HG03095 (cell line): Measurements from ENCODE around the gene WNT3.

ENCODE experiments used
- ATAC-seq: cut with Tn5 transposase; IDR thresholded peaks from one replicate; pipeline ENCODE4 v1.9.1; 2021; ENCODE audit warnings: moderate library complexity; ENCODE audit not compliant: unreplicated experiment

Gene WNT3

DNA sequence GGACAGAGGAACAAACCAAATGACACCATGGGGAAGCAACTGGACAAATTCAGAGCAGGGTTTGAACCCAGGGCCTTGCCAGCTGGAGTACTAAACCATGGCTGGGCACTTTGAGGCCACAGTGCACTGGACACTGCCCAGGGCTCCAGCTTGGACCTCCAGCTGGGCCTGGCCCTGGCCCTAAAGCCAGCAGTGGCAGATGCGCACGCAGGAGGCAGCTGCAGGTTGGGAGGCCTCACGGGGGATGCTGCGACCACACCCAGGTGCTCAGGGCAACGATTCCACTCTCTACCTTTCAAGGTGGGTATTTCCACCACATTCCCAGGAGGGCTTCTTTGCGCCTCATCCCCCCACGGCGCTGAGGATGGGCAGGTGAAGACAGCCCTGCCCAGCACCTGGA, 28.9 kb downstream of the WNT3 start:
- ATAC-seq, result no peak

DNA sequence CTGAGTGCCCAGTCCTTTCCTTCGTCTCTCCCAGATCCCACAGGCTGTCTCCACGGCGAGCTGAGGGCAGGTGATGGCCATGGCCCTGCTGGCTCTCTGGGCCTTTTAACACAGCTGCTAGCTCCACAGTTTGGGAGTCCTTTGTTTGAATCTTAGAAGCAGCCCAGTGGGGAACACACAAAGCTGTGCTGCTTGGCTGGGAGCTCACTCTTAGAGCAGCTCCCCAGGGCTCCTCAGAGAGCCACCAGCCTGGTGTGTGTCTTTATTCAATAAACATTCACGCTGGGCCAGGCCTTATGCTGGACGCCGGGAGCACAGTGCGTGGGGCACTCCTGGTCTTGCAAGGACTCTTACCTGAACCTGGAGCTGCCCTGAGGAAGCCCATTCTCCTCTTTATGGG, 29.7 kb downstream of the WNT3 start:
- ATAC-seq, result no peak

DNA sequence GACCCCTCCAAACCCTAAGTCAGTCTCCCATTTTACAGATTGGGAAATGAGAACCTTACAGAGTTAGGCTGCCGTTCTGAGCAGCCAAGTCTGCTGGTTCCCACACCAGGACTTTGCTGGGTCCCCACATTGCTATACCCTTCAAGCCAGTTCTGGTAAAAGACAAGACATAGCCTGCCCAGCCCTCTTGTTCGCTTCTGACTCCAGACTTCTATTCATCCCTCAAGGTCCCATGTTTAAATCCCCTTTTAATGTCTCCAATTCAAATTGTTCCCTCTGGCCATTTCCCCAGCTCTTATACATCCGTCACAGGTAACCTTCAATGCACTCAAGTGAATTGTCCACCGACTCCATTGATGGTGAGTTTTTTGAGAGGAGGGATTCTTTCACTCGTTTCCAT, 30.2 kb downstream of the WNT3 start:
- no peak for ATAC-seq

DNA sequence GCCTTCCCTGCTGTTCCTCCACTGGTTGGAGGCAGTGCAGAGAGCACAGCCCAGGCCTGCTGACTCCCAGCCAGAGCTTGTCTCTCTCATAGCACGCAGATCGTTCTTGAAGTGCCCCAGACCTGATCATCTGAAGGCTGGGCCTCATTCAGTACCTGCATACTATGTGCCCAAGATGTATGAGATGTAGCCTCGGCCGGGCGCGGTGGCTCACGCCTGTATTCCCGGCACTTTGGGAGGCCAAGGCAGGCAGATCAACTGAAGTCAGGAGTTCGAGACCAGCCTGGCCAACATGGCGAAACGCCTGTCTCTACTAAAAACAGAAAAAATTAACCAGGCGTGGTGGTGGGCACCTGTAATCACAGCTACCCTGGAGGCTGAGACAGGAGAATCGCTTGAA, 31.0 kb downstream of the WNT3 start:
- no peak for ATAC-seq

DNA sequence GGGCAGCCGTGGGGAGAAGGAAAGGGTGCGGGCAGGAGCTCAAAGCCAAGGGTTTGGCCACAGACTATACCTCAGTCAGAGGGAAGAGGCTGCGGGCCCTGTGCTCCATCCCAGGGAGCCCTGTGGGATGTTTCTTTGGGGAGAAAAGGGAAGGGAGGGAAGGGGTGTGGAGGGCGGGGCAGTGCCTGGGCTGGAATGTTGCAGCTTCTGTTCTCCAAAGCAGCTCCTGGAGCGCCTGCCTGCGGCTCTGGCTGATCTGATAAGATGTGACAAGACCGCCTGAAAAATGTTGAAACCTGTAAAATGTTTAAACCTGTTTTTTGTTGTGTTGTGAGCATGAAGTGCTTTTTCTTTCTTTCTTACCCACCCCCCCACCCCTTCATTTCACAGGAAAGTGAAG, 32.8 kb downstream of the WNT3 start:
- ATAC-seq, result no peak

DNA sequence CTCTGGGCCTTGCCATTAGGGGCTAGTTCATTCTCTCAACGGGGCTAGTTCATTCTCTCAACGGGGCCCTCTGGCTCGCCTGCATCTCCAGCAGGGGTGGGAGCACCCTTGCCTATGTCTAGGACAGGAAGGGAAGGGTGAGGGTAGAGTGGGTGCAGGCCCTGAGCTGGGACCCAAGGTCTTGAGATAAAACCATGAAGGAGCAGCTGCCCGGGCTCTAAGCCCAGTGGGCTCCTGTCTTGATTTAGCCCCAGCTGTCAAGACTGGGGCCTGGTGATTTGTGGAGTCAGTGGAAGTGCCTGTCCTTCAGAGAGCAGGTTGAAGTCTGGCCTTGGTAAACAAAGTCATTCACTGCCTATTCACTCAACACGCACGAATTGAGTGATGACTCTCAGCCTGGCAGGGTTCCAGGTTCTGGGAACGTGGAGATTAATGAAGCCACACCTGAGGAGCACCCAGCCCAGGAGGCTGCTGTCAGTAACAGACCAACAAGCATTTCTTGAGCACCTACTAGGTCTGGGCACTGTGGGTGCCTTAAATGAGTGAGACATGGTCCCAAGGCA, 35.4 kb downstream of the WNT3 start:
- ATAC-seq, result no peak

DNA sequence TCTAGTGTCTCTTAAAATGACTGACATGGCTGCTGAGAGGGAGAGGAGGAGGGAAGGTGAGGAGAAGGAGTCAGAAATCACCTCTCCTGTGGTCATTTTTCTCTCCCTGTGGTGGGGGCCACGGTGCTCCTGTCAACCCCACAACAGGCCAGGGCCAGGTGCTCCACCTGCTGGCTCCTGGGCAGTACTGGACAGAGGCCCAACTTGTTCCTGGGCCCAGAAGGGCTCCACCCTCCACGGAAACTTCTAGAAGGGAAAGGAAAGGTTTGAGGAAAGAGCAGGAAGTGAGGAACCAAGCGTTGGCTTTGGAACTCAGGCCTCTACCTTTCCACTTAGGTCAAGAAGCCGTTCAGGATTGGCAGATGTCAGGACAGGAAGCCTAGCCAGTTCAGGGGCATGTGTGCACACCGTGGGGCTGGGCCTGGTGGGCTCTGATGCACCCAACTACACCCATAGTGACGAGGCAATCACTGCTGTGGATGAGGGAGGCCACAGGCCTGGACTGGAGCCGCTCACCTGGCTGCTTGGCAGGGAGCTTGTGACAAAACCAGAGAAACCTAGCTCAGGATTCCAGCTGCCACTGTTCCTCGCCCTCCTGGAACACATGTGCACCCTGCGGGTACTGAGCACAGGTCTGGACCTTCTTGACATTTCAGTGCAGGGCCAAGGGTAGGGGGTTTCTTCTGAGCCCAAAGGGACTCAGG, 36.1 kb downstream of the WNT3 start:
- ATAC-seq, result no peak

DNA sequence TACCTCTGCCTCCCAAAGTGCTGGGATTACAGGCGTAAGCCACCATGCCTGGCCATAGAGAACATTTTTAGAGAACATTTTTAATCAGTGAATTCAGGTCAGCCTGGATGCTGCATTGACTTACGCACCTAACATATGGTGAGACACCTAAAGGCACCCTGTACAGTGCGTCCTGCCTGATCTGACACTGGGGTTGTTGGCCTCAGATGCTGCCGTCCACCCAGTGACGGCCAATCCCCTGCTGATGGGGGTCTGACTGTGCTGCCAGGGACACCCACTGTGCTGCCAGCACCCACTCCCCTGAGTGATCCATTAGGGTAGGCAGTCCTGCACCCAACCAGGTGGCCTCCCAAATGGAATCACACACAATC, 38.5 kb downstream of the WNT3 start:
- no peak for ATAC-seq

DNA sequence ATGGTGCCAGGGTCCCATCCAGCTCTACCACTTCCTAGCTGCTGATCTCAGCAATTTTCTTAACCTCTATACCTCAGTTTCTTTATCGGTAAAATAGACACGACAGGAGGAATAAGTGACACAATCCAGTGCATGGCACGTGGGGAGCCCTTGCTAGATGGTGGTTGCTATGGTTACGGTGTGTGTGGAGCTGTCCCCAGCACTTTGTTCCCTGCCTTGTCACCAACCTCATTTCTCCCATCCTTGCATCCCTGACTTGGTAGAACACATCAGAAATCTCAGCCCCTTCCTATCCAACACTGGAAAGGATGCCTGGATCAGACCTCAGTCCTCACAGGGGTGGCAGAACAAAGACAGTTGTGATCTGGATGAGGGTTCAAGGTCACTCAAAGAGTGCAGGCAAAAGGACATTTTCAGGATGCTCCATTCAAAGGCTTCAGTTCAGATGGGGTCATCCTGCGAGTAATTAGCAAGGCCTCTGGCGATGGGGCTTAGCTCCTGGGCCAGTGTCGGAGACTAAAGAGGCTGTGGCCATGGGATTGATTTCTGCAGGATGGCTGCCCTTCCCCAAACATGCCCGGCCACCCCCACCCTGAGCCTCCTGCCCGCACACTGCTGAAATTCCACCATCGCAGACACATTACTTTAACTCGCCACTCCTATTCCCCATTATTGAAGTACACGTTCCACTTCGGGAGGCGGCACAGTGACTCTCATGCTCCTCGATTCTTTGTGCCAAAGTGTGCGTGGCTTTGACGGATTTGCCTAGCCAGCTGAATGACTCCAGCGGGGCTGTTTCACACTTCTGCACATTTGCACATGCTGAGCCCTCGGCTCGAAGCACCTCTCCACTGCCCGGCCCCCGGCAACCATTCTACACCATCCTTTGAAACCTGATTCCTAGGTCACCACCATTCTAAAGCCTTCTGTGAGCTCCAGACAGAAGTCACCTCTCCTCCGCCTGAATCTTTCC, 40.3 kb downstream of the WNT3 start:
- ATAC-seq, result no peak

DNA sequence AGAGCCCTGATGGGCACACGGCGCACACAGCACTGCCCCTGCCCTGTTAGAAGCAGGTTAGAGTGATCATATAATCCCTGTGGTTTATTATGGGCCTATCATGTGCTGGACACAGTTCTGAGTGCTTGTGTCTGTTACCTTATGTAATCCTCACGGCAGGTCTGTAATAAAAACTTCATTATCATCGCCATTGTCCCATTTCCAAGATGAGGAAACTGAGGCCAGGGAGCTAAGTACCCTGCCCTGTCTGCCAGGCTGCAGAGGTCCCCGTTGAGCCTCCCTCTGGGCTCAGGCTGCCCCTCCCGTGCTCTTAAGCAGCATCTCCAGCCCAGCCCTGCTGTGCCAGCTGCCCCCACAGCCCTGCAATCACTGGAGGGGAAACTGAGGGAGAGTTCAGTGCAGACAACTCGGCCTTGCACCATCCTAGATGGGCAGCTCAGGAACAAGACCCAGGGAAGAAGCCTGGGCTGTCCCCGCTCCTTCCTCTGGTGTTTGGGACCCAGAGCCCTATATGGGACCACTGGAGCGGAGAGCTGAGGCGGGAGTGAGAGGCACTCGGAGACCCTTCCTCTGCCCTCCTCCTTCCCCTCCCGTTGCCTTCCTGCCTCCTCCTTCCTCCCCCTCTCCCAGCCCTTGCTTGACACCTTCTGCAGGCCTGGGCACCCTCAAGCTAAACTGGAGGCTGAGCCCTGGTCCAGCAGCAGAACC, 42.0 kb downstream of the WNT3 start:
- no peak for ATAC-seq

DNA sequence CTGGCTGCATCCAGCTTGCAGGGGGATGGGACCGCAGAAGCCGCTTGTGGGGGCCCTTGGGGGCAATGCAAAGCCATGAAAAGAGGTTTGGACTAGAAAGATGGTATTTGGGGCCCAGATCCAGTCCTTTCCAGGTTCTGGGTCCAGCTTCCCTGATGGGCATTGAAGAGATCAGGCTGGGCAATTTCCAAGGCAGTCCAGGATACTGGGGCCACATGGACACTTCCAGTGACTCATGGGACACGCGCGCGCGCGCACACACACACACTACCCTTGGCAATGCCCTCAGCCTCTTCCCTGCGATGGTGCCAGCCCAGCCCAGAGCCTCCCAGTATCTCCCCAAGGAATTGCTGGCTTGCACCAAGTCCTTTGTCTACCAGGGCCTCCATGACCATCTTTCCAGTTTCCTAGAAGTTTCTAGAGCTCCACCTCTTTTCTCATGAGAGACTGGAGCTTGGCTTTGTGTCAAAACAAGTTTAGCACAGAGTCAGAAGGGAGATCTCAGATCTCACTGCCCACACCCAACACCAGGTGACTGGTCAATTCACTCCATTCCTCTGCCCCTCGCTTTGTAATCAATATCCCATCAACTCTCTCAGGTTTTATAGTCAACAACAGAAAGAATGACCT, 44.3 kb downstream of the WNT3 start:
- ATAC-seq, result no peak

DNA sequence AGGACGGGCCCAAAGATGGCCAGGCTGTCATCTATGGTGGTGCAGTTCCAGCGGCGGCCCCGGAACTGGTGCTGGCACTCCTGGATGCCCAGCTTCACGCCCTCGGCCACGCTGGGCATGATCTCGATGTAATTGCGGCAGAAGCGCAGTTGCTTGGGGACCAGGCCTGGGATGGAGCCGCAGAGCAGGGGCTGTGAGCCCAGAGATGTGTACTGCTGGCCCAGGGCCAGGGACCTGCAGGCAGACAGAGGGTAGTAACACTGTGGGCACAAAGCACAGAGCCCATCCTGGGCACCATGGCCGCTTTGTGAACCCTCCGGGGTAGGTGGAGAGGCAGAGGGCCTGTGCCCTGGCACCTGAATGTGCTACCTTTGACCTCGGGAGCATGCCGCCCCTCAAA, 44.8 kb downstream of the WNT3 start:
- no peak for ATAC-seq

DNA sequence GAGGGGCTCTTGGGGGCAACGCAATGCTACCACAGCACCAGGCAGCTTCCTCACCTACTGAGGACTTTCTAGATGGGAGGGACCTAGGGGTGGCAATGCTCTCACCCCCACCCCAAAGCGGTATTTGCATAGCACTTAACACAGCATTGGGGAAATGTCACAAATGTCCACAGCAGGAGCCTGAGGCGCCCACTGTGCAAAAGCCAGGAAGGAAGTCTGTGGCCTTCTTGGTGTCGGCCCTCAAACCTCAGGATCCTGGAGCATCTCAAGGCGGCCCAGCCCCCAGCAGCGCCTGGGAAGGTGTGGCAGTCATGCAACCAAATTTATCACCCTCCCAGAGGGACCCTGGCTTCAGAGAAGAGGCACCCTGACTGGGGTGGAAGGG, 45.3 kb downstream of the WNT3 start:
- no peak for ATAC-seq

DNA sequence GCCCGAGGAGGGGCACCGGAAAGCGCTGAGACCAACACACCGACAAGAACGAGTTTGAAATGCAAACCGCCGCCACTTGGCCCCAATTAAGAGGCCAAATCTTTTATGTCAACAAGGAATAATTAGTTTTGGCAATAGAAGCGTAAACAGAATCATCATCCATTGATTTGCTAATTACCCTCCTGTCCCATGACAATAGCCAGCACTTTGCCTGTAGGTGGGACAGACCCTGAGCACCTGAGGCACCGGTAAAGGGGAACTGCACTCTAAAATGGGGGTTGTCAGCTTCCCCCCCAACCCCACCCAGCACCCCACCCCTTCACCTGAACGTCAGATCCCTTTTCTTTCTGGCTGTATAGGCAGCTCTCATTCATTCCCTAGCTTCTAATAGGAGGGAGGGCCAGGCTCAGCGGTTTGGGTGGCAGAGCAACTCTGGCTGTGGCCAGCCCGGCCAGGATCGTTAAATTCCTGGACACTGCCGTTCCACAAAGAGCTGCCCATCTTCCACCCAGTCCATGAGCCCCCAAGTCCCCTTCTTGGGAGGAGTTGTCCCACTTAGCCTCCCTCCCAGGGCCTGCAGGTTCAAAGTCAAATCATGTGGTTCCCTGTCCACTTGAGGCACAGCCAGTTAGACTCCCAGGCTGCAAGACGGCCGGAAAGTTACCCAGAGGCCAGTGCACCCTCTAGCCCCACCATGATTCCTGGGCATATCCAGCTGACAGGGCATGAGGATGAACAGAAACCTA, 45.8 kb downstream of the WNT3 start:
- ATAC-seq, result no peak

DNA sequence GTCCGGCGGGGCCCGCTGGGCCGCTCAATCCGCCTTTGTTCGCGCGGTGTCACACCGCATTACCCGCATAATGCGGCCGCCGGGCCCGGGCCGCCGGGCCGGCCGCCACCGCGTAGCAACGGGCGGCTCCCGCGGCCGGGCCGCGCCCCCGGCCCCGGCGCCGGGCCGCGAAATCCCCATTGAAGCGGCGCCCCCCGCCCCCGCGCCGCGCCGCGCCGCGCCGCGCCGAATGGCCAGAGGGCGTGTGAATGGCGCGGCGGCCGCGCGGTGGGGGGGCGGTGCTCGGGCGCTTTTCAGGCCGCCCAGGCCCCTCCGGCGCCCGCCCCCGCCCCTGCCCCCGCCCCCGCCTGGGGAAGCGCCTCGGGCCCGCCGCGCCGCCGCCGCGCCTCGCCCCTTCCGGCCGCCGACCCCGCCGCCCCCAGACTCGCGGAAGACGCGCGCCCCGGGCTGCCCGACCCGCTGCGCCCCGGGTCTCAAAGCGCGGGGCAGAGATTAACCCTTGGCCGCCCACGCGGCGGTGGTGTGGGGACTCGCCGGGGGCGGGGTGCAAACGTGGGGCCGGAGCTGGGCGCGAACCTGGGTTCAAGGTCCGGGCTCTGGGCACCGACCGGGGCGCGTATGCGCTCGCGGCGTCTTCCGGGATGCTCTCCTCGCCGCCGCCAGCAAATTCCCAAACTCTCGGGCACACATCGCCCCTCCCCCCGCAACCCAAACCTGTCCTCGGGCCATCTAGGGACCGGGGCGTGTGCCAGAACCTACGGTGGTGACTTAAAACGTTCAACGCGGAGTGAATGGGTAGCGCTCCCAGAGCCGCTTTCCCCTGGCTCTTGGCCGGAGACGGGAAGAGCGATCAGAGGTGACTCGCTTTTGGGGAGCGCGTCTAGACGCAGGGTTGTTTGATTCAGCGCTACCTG, 46.7 kb downstream of the WNT3 start:
- no peak for ATAC-seq

DNA sequence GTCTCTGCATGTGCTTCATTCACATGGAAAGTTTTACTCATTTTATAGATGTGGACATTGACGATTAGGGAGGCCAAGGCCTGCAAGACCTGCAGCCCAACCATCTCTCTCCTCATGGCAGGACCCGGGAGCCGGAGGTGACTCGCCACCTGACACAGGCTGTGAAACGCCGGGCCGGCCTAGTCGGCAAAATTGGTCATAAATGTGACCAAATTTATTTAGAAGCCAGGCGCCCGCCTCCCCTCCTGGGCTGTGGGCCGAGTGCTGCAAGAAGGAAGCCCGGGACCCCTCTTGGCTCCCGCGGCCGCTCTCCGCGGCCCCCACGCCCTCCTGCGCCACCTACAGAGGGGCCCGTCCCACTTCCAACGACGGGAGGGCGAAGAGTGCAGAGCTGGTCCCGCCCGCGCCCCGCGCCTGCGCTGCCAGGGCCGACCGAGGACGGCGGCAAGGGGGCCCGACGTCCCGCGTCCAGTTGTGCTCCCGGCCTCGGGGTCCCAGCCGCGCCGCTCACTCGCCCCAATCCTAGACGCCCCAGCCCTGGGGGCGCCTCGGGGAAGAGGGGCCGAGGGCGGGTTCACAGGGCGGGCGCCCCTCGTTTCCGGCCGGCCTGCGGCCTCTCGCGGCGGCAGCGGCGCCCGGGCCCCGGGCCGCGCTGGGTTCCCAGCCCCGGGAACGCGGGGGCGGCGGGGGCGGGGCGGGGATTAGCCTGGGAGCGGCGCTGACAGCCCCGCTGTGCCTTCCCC, 47.5 kb downstream of the WNT3 start:
- ATAC-seq, result no peak

DNA sequence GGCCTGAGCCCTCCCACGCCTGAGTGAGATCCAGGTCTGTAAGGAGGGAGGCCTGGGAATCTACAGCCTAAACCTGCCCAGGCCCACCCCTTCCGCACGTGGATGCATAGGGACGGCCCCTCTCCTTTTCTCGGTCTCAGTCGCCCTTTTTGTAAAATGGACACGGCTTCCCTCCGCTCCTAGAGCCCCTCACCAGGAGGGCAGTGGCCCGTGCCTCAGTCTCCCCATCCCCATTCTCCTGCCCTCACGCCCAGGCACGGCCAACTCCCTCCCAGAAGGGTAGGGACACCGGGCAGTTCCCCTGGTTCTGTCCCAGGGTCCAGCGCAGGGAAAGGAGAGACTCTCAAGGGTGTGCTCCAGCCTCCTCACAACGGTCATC, 48.1 kb downstream of the WNT3 start:
- no peak for ATAC-seq
